Skin of body (tissue), 2 donors: ENCODE data around the gene LIF. TPM values are rescaled to one million over a fixed set of nuclear protein-coding genes. Genes with fewer than 3 reads are reported as not detected.
A peak's percentile ranks its signal among the peaks of the same experiment; 100 is the strongest.

Experiments used
- DNase-seq: peaks from one replicate; lab custom pipeline; 2025; lab: John Stamatoyannopoulos, UW
- total RNA-seq: library from RNA; depleted of rRNA; stranded (reverse); fragments of >200 nt; gene quantifications from one replicate; pipeline ENCODE4 v1.2.3, GENCODE V29; 2014

Gene LIF
- total RNA-seq, 1 donor from 2014 or later, result 1.9 TPM

GRCh38 chr22:30265131-30265720, 18.7 kb upstream of the LIF start:
- no peak for DNase-seq

- DNase-seq, result no peak
Observed at GRCh38 chr22:30263883-30264282, 17.3 kb upstream of the LIF start.

GRCh38 chr22:30262917-30263741, 16.6 kb upstream of the LIF start:
- peak; percentile 40 for DNase-seq

- peak; percentile 15 for DNase-seq
Observed at GRCh38 chr22:30262112-30262511, 15.6 kb upstream of the LIF start.

- no peak for DNase-seq
Observed at GRCh38 chr22:30261134-30261533, 14.6 kb upstream of the LIF start.

GRCh38 chr22:30260682-30261081, 14.1 kb upstream of the LIF start:
- no peak for DNase-seq

- no peak for DNase-seq
Observed at GRCh38 chr22:30260276-30260675, 13.7 kb upstream of the LIF start.

- DNase-seq, result no peak
Observed at GRCh38 chr22:30254314-30254713, 7.8 kb upstream of the LIF start.

- DNase-seq, result peak; percentile 77
Observed at GRCh38 chr22:30253205-30253852, 6.8 kb upstream of the LIF start.

- peak; percentile 53 for DNase-seq
Observed at GRCh38 chr22:30252411-30253204, 6.0 kb upstream of the LIF start.

GRCh38 chr22:30251711-30252110, 5.2 kb upstream of the LIF start:
- no peak for DNase-seq

- no peak for DNase-seq
Observed at GRCh38 chr22:30250661-30251267, 4.2 kb upstream of the LIF start.

- DNase-seq, result no peak
Observed at GRCh38 chr22:30250039-30250565, 3.5 kb upstream of the LIF start.

GRCh38 chr22:30249049-30250038, 2.8 kb upstream of the LIF start:
- peak; percentile 21 for DNase-seq

- DNase-seq, result no peak
Observed at GRCh38 chr22:30248484-30248883, 1.9 kb upstream of the LIF start.

GRCh38 chr22:30247974-30248373, 1.4 kb upstream of the LIF start:
- no peak for DNase-seq

GRCh38 chr22:30247561-30247960, 1.0 kb upstream of the LIF start:
- DNase-seq, result no peak

GRCh38 chr22:30246814-30247376, 336 bp upstream of the LIF start:
- DNase-seq, result no peak

- no peak for DNase-seq
Observed at GRCh38 chr22:30245181-30245984, 1.2 kb downstream of the LIF start.
